Measurements from ENCODE around the gene PURB. TPM values are rescaled to one million over a fixed set of nuclear protein-coding genes. Genes with fewer than 3 reads are reported as not detected.

The PURB gene
- total RNA-seq, 1 experiment from 2014 or later: 8.9 TPM

GRCh38 chr7:44909596-44910389 is 24.5 kb upstream of the PURB start:
- no TSS peak for BruUV-seq (replicated peaks)

GRCh38 chr7:44906965-44907364 is 21.6 kb upstream of the PURB start:
- no peak overlapping the region for H3K27ac ChIP-seq (ENCODE audit: low read length)
- no peak overlapping the region for H3K4me2 ChIP-seq (ENCODE audit: low read length)
- no peaks in the 10 kb centered on the region for H3K36me3 ChIP-seq (ENCODE audit: low read depth, low read length)
- DNase-seq: no peak
- H3F3A ChIP-seq (ENCODE audit: low read length, unreplicated experiment): no peaks in the 10 kb centered on the region
- H4K20me1 ChIP-seq (ENCODE audit: low read length): no peaks in the 10 kb centered on the region
- H3K4me3 ChIP-seq (ENCODE audit: low read length): no peak overlapping the region
- H3K27me3 ChIP-seq (ENCODE audit: low read length): no peaks in the 10 kb centered on the region
- CTCF ChIA-PET: no interaction called here
- no peaks in the 10 kb centered on the region for H3K4me1 ChIP-seq (ENCODE audit: insufficient read depth, low read length)
- BruUV-seq (replicated peaks): no TSS peak
- POLR2A ChIA-PET (ENCODE audit: unreplicated experiment): no interaction called here
- no peaks in the 10 kb centered on the region for H3K9me2 ChIP-seq (replicated peaks; ENCODE audit: low read length)
- no peak for ATAC-seq
- no peak for TF ChIP-seq EZH2 (IDR thresholded peaks at IDR 0.05; ENCODE audit: low read length, unreplicated experiment)
- no peak for TF ChIP-seq EZH2phosphoT487 (IDR thresholded peaks at IDR 0.05; ENCODE audit: borderline replicate concordance, low read length)
- no peak for TF ChIP-seq CTCF (conservative IDR thresholded peaks at IDR 0.05; ENCODE audit: low read depth, low read length)
- H3K79me2 ChIP-seq (ENCODE audit: low read length): no peaks in the 10 kb centered on the region
- no peak overlapping the region for H2AFZ ChIP-seq (ENCODE audit: low read length)
- intact Hi-C loops (cut with micrococcal nuclease): no loop called here
- H3K9me3 ChIP-seq (ENCODE audit: low read length): no peaks in the 10 kb centered on the region
- H3K9ac ChIP-seq (ENCODE audit: low read length): no peak overlapping the region

More at GRCh38 chr7:44909596-44910389, 24.5 kb upstream of the PURB start:
- Histone ChIP-seq H3K9me3 (ENCODE audit: low read length) (no peaks in the 10 kb centered on the region), H3K79me2 (ENCODE audit: low read length) (no peaks in the 10 kb centered on the region), H4K20me1 (ENCODE audit: low read length) (no peaks in the 10 kb centered on the region), H3K27ac (ENCODE audit: low read length) (no peak overlapping the region), H3K4me3 (ENCODE audit: low read length) (no peak overlapping the region), H3K27me3 (ENCODE audit: low read length) (no peaks in the 10 kb centered on the region), H2AFZ (ENCODE audit: low read length) (no peak overlapping the region), H3F3A (ENCODE audit: low read length, unreplicated experiment) (no peaks in the 10 kb centered on the region), H3K36me3 (ENCODE audit: low read depth, low read length) (no peaks in the 10 kb centered on the region), H3K4me1 (ENCODE audit: insufficient read depth, low read length) (no peaks in the 10 kb centered on the region), H3K9ac (ENCODE audit: low read length) (no peak overlapping the region), H3K4me2 (ENCODE audit: low read length) (no peak overlapping the region), H3K9me2 (replicated peaks; ENCODE audit: low read length) (no peaks in the 10 kb centered on the region)
- ChIA-PET POLR2A (ENCODE audit: unreplicated experiment) (no interaction called here), CTCF (no interaction called here)
- no peak for TF ChIP-seq EZH2phosphoT487 (IDR thresholded peaks at IDR 0.05; ENCODE audit: borderline replicate concordance, low read length)
- TF ChIP-seq EZH2 (IDR thresholded peaks at IDR 0.05; ENCODE audit: low read length, unreplicated experiment): no peak
- TF ChIP-seq CTCF (conservative IDR thresholded peaks at IDR 0.05; ENCODE audit: low read depth, low read length): no peak
- intact Hi-C loops (cut with micrococcal nuclease): no loop called here
- no peak for DNase-seq
- no peak for ATAC-seq

- H3K4me3 ChIP-seq (ENCODE audit: low read length): no peak overlapping the region
- H3K27ac ChIP-seq (ENCODE audit: low read length): no peak overlapping the region
- intact Hi-C loops (cut with micrococcal nuclease): no loop called here
- no peaks in the 10 kb centered on the region for H3K9me3 ChIP-seq (ENCODE audit: low read length)
- POLR2A ChIA-PET (ENCODE audit: unreplicated experiment): no interaction called here
- no peaks in the 10 kb centered on the region for H3K4me1 ChIP-seq (ENCODE audit: insufficient read depth, low read length)
- no peaks in the 10 kb centered on the region for H3F3A ChIP-seq (ENCODE audit: low read length, unreplicated experiment)
- H3K9ac ChIP-seq (ENCODE audit: low read length): no peak overlapping the region
- no peak for DNase-seq
- BruUV-seq (replicated peaks): no TSS peak
- CTCF ChIA-PET: no interaction called here
- H3K36me3 ChIP-seq (ENCODE audit: low read depth, low read length): no peaks in the 10 kb centered on the region
- H2AFZ ChIP-seq (ENCODE audit: low read length): no peak overlapping the region
- H3K9me2 ChIP-seq (replicated peaks; ENCODE audit: low read length): no peaks in the 10 kb centered on the region
- H4K20me1 ChIP-seq (ENCODE audit: low read length): no peaks in the 10 kb centered on the region
- TF ChIP-seq EZH2 (IDR thresholded peaks at IDR 0.05; ENCODE audit: low read length, unreplicated experiment) (no peak), EZH2phosphoT487 (IDR thresholded peaks at IDR 0.05; ENCODE audit: borderline replicate concordance, low read length) (no peak), CTCF (conservative IDR thresholded peaks at IDR 0.05; ENCODE audit: low read depth, low read length) (no peak)
- no peak overlapping the region for H3K4me2 ChIP-seq (ENCODE audit: low read length)
- no peaks in the 10 kb centered on the region for H3K27me3 ChIP-seq (ENCODE audit: low read length)
- no peak for ATAC-seq
- H3K79me2 ChIP-seq (ENCODE audit: low read length): no peaks in the 10 kb centered on the region
Observed at GRCh38 chr7:44905002-44905635, 19.8 kb upstream of the PURB start.

Measured in PC-3 (cell line).